ENCODE measurements around the gene DDX24.
A peak's percentile ranks its signal among the peaks of the same experiment; 100 is the strongest.

The DDX24 gene

GRCh38 chr14:94029671-94030203 lies 51.3 kb downstream of the DDX24 start:
- no peak for DNase-seq

GRCh38 chr14:94029265-94029664 lies 51.7 kb downstream of the DDX24 start:
- DNase-seq = no peak

- peak; percentile 46 for DNase-seq
Observed at GRCh38 chr14:94028450-94028826, 52.6 kb downstream of the DDX24 start.

GRCh38 chr14:94027566-94028449 lies 53.2 kb downstream of the DDX24 start:
- no peak for DNase-seq

- DNase-seq = no peak
Observed at GRCh38 chr14:94026889-94027469, 54.0 kb downstream of the DDX24 start.

GRCh38 chr14:94026173-94026888 lies 54.7 kb downstream of the DDX24 start, which contains the start of gene OTUB2:
Gene OTUB2 (plus strand): TSS chr14:94026340. CDS start chr14:94026538, 198 bp downstream.
- DNase-seq = peak; percentile 98

GRCh38 chr14:94025720-94026119 lies 55.3 kb downstream of the DDX24 start:
- DNase-seq = no peak

- no peak for DNase-seq
Observed at GRCh38 chr14:94024549-94024948, 56.5 kb downstream of the DDX24 start.

GRCh38 chr14:94022532-94023411 lies 58.2 kb downstream of the DDX24 start:
- no peak for DNase-seq

GRCh38 chr14:94021416-94022157 lies 59.4 kb downstream of the DDX24 start:
- DNase-seq = no peak

- DNase-seq = no peak
Observed at GRCh38 chr14:94021001-94021400, 60.0 kb downstream of the DDX24 start.

GRCh38 chr14:94020267-94020666 lies 60.7 kb downstream of the DDX24 start:
- no peak for DNase-seq

GRCh38 chr14:94019329-94019728 lies 61.7 kb downstream of the DDX24 start:
- no peak for DNase-seq

GRCh38 chr14:94018308-94018707 lies 62.7 kb downstream of the DDX24 start:
- DNase-seq = no peak

GRCh38 chr14:94016446-94016976 lies 64.5 kb downstream of the DDX24 start:
- DNase-seq = no peak

GRCh38 chr14:94015223-94015622 lies 65.8 kb downstream of the DDX24 start:
- no peak for DNase-seq

GRCh38 chr14:94014382-94014781 lies 66.6 kb downstream of the DDX24 start:
- DNase-seq = no peak

- peak; percentile 58 for DNase-seq
Observed at GRCh38 chr14:94011795-94012194, 69.2 kb downstream of the DDX24 start.

- DNase-seq = no peak
Observed at GRCh38 chr14:94010625-94011024, 70.4 kb downstream of the DDX24 start.

GRCh38 chr14:94009767-94010166 lies 71.2 kb downstream of the DDX24 start:
- peak; percentile 13 for DNase-seq

GRCh38 chr14:94008234-94008633 lies 72.8 kb downstream of the DDX24 start:
- peak; percentile 24 for DNase-seq
